Measurements from ENCODE around the gene ZNG1A. TPM values are rescaled to one million over a fixed set of nuclear protein-coding genes. Genes with fewer than 3 reads are reported as not detected.

Gene ZNG1A
- total RNA-seq: 17.0 and 17.8 TPM in 2 replicates

GRCh38 chr9:178970-179383, at the start of gene ZNG1A:
Gene ZNG1A (minus strand): TSS chr9:179056. CDS start chr9:178969, 87 bp downstream.

GRCh38 chr9:214648-215493, 36.0 kb upstream of the ZNG1A start, which contains the start of gene DOCK8:
Gene DOCK8 (plus strand): TSS chr9:214865. CDS start chr9:214977, 112 bp downstream.

GRCh38 chr9:117995-118467, 60.8 kb downstream of the ZNG1A start, which contains the start of gene FOXD4:
Gene FOXD4 (minus strand): TSS chr9:118417. CDS start chr9:118119, 298 bp downstream.

Other genes with a start within 250 kb of the ZNG1A start
- 3.4 and 4.2 TPM in 2 replicates for gene WASHC1, start 149.6 kb downstream of the ZNG1A start, total RNA-seq
- gene FOXD4, start 60.6 kb downstream of the ZNG1A start, total RNA-seq: 0.34 TPM in 1 of 2 replicates, not detected in the other
- gene DOCK8, start 35.8 kb upstream of the ZNG1A start, total RNA-seq: under 0.01 TPM in 1 of 2 replicates, not detected in the other